SU-DHL-6 (cell line): ENCODE measurements around the gene TMEM121B.

Source experiments
- H2AFZ ChIP-seq: fragments of 200-600 bp; sonication (generic); 2 replicates; pipeline ENCODE4 v1.6.1; 2014; ENCODE audit warnings: low read depth, mild to moderate bottlenecking, moderate library complexity, mixed read lengths, antibody characterized with exemption, low read length; ENCODE audit not compliant: severe bottlenecking
- H3F3A ChIP-seq: fragments of 200-600 bp; shearing (Covaris generic); 2 replicates; pipeline ENCODE4 v1.6.0; 2016; ENCODE audit warnings: antibody characterized with exemption, mild to moderate bottlenecking; ENCODE audit not compliant: insufficient read depth
- H3K27ac ChIP-seq: fragments of 200-600 bp; sonication (generic); 2 replicates; pipeline ENCODE4 v1.5.1; 2016; ENCODE audit warnings: low read depth, mild to moderate bottlenecking, low read length, moderate library complexity, mixed read lengths
- H3K27me3 ChIP-seq: fragments of 200-600 bp; sonication (generic), shearing (Covaris generic); 2 replicates; pipeline ENCODE4 v1.6.0; 2014; ENCODE audit warnings: mild to moderate bottlenecking, low read length
- H3K36me3 ChIP-seq: fragments of 200-600 bp; sonication (generic); 2 replicates; pipeline ENCODE4 v1.6.1; 2014; ENCODE audit warnings: mild to moderate bottlenecking, low read length, mixed read lengths
- H3K4me2 ChIP-seq: fragments of 300-600, 200-600 bp; shearing (Covaris generic), sonication (generic); 2 replicates; pipeline ENCODE4 v1.6.0; 2014; ENCODE audit warnings: low read length, low read depth, mild to moderate bottlenecking; ENCODE audit not compliant: poor library complexity, severe bottlenecking
- H3K4me3 ChIP-seq: fragments of 200-600 bp; sonication (generic); 2 replicates; pipeline ENCODE4 v1.5.1; 2014; ENCODE audit warnings: antibody characterized with exemption, low read length, mild to moderate bottlenecking, mixed read lengths; ENCODE audit not compliant: insufficient read depth, poor library complexity, severe bottlenecking
- H3K79me2 ChIP-seq: fragments of 200-600 bp; sonication (generic); 2 replicates; pipeline ENCODE4 v1.6.1; 2014; ENCODE audit warnings: mild to moderate bottlenecking, low read length, moderate library complexity; ENCODE audit not compliant: insufficient read depth
- H3K9ac ChIP-seq: fragments of 200-600 bp; sonication (generic); 2 replicates; pipeline ENCODE4 v1.7.0; 2014; ENCODE audit warnings: mild to moderate bottlenecking, low read length
- H3K9me2 ChIP-seq: fragments of 200-600 bp; sonication (generic); replicated peaks from 2 replicates; pipeline ENCODE4 v1.6.1; 2014; ENCODE audit warnings: low read length; ENCODE audit not compliant: insufficient read depth
- H3K9me3 ChIP-seq: fragments of 200-600 bp; sonication (generic); 2 replicates; pipeline ENCODE4 v1.6.1; 2014; ENCODE audit warnings: low read length, mixed read lengths; ENCODE audit not compliant: insufficient read depth
- H4K20me1 ChIP-seq: fragments of 200-600 bp; sonication (generic); 2 replicates; pipeline ENCODE4 v1.6.1; 2014; ENCODE audit warnings: low read depth, mild to moderate bottlenecking, antibody characterized with exemption, low read length, moderate library complexity, mixed read lengths
- EZH2phosphoT487 ChIP-seq: fragments of 200-600 bp; sonication (generic), shearing (Covaris generic); conservative IDR thresholded peaks from 2 replicates; pipeline ENCODE4 v1.6.1; 2018; ENCODE audit warnings: mild to moderate bottlenecking, antibody characterized with exemption, low read length, moderate library complexity, mixed read lengths
- TF ChIP-seq, protein P1 (sequence below): fragments of 200-600 bp; sonication (generic); IDR thresholded peaks from one replicate; pipeline ENCODE4 v1.5.1; 2017; ENCODE audit warnings: antibody characterized with exemption, mild to moderate bottlenecking, low read length, moderate library complexity; ENCODE audit not compliant: insufficient read depth, poor library complexity, severe bottlenecking

Gene TMEM121B

GRCh38 chr22:17072877-17073276 is 48.3 kb downstream of the TMEM121B start:
- no peak overlapping the region for H2AFZ ChIP-seq
- no peak overlapping the region for H3K9ac ChIP-seq
- no peak overlapping the region for H3K4me2 ChIP-seq
- H3K27me3 ChIP-seq = no peaks in the 10 kb centered on the region
- no peaks in the 10 kb centered on the region for H4K20me1 ChIP-seq
- TF ChIP-seq EZH2phosphoT487 = no peak
- TF ChIP-seq, protein P1, sequence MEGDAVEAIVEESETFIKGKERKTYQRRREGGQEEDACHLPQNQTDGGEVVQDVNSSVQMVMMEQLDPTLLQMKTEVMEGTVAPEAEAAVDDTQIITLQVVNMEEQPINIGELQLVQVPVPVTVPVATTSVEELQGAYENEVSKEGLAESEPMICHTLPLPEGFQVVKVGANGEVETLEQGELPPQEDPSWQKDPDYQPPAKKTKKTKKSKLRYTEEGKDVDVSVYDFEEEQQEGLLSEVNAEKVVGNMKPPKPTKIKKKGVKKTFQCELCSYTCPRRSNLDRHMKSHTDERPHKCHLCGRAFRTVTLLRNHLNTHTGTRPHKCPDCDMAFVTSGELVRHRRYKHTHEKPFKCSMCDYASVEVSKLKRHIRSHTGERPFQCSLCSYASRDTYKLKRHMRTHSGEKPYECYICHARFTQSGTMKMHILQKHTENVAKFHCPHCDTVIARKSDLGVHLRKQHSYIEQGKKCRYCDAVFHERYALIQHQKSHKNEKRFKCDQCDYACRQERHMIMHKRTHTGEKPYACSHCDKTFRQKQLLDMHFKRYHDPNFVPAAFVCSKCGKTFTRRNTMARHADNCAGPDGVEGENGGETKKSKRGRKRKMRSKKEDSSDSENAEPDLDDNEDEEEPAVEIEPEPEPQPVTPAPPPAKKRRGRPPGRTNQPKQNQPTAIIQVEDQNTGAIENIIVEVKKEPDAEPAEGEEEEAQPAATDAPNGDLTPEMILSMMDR = no peak
- H3F3A ChIP-seq = no peaks in the 10 kb centered on the region
- no peaks in the 10 kb centered on the region for H3K9me3 ChIP-seq
- H3K4me3 ChIP-seq = no peak overlapping the region
- no peaks in the 10 kb centered on the region for H3K79me2 ChIP-seq
- no peaks in the 10 kb centered on the region for H3K9me2 ChIP-seq
- no peaks in the 10 kb centered on the region for H3K36me3 ChIP-seq
- H3K27ac ChIP-seq = no peak overlapping the region
